Choroid plexus epithelial cell (primary cell): Measurements from ENCODE around the gene URB1.

ENCODE experiments used
- DNase-seq: peaks from one replicate; pipeline ENCODE4 v3.0.0-alpha.2; 2010; ENCODE audit warnings: low read depth
- H3K4me3 ChIP-seq: 2 replicates; pipeline ENCODE4 v1.5.1; 2011; ENCODE audit warnings: low read depth, mild to moderate bottlenecking, control low read depth, low read length, moderate library complexity
- TF ChIP-seq, protein P1 (sequence below): conservative IDR thresholded peaks from 2 replicates; pipeline ENCODE4 v1.5.1; 2011; ENCODE audit warnings: low read depth, mild to moderate bottlenecking, control low read depth, inconsistent platforms, low read length, moderate library complexity

The URB1 gene

DNA sequence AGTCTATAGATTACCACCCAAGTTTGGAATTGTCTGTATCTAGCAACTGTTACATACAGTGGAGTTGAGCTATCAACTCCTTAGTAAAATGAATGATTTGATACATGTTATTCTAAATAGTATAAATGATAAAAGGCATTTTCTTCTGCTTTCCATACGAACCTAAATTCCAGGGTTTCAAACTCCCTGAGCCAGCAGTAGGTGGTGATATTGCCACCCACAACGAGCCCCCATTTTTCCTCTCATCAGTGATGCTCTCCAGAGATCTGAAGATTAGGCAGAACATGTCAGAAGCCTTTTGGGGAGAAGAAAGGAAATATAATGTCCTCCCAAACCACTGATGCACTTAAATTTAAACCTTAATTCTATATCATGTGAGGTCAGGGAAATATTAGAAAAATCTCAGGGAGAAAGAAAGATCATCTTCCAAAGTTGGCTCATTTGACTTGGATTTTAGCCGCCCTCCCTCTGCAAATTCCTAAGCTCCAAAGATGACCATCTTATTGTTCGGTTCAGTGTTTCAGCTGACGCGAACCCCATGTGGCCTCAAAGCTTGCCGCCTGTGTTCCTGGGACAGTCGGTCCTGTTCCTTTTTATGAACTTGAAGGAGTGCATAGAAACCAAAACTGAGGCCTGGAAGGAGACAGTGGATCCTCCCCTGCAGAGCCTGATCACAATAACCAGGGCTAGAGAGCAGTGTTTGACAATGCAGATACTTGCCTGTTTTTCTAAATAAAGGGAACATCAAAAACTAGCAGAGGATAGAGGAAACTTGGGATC is 22.0 kb upstream of the URB1 start:
- DNase-seq = peak; percentile 76
- H3K4me3 ChIP-seq = no peak overlapping the region
- TF ChIP-seq, protein P1, sequence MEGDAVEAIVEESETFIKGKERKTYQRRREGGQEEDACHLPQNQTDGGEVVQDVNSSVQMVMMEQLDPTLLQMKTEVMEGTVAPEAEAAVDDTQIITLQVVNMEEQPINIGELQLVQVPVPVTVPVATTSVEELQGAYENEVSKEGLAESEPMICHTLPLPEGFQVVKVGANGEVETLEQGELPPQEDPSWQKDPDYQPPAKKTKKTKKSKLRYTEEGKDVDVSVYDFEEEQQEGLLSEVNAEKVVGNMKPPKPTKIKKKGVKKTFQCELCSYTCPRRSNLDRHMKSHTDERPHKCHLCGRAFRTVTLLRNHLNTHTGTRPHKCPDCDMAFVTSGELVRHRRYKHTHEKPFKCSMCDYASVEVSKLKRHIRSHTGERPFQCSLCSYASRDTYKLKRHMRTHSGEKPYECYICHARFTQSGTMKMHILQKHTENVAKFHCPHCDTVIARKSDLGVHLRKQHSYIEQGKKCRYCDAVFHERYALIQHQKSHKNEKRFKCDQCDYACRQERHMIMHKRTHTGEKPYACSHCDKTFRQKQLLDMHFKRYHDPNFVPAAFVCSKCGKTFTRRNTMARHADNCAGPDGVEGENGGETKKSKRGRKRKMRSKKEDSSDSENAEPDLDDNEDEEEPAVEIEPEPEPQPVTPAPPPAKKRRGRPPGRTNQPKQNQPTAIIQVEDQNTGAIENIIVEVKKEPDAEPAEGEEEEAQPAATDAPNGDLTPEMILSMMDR = peak; percentile 76

DNA sequence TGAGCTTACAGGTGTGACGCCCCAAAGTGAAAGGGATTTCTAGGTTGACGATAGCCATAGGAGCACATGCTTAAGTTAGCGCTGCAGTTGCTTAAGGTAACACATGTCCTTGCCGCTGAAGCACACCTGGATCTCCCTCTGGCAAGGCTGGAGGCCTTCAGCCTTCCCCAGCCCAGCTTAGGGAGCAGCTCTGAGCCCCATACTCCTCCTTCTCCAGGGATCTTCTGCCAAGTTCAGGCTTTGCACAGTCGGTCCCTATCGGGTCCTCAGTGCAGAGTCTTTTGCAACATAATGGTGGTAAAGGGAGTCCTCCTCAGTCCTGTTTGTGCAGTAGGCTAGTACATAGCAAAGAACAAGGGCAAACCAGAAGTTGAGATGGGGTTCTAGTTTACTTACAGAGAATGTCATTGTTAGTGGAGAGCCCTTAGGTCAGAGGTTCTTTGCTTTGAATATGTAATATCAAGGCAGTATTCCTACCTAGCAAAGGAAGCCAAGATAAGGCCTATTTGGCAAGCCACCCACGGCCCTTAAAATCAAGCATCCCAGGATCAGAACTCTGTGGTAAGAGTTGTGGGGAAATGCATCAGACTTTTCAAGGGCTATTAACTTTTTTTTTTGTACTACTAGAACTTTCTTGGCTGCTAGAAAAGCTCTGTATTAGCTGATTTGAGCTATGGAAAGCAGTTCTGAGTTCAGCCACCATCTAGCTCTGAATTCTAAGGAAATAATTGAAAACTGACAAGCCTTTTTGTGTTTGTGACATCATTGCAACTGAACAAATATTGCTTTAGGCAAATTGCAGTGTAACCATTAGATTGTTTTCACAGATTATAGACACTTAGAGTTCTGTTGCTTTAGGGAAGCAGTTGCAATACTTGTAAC is 21.1 kb upstream of the URB1 start:
- DNase-seq = peak; percentile 47
- TF ChIP-seq, protein P1 = no peak
- H3K4me3 ChIP-seq = peak overlapping the region; percentile 71

- DNase-seq = no peak
- peak overlapping the region; percentile 71 for H3K4me3 ChIP-seq
- TF ChIP-seq, protein P1 = peak; percentile 28
Measured at GRCh38 chr21:32413015-32413504, 20.2 kb upstream of the URB1 start.

GRCh38 chr21:32412162-32413014 is 19.6 kb upstream of the URB1 start, which contains the start of gene EVA1C:
Gene EVA1C, plus strand, starts transcription at chr21:32412706. Its CDS starts 148 bp downstream, at chr21:32412854.
- TF ChIP-seq, protein P1 = no peak
- DNase-seq = peak; percentile 49
- peak within 1 kb of the TSS; percentile 71 for H3K4me3 ChIP-seq

- TF ChIP-seq, protein P1 = no peak
- peak; percentile 70 for DNase-seq
- H3K4me3 ChIP-seq = peak overlapping the region; percentile 71
Measured at GRCh38 chr21:32411350-32412161, 18.7 kb upstream of the URB1 start.
